DMS114 treated with DMSO at 0.1 percent for 48 hours (cell line): ENCODE measurements around the gene ATXN1.

Experiments used
- DNase-seq: peaks from one replicate; lab custom pipeline; 2025; ENCODE audit not compliant: unreplicated experiment; lab: John Stamatoyannopoulos, UW

ATXN1 gene

GRCh38 chr6:16518265-16518664, 243.0 kb downstream of the ATXN1 start:
- no peak for DNase-seq

- DNase-seq: peak; percentile 29
Observed at GRCh38 chr6:16514249-16514648, 247.0 kb downstream of the ATXN1 start.

- no peak for DNase-seq
Observed at GRCh38 chr6:16512544-16513290, 248.5 kb downstream of the ATXN1 start.

GRCh38 chr6:16511723-16512489, 249.4 kb downstream of the ATXN1 start:
- no peak for DNase-seq

GRCh38 chr6:16511040-16511660, 250.1 kb downstream of the ATXN1 start:
- peak; percentile 56 for DNase-seq

GRCh38 chr6:16510245-16510644, 251.0 kb downstream of the ATXN1 start:
- DNase-seq: no peak

- DNase-seq: no peak
Observed at GRCh38 chr6:16508959-16509358, 252.3 kb downstream of the ATXN1 start.

GRCh38 chr6:16505711-16506357, 255.4 kb downstream of the ATXN1 start:
- no peak for DNase-seq

- DNase-seq: no peak
Observed at GRCh38 chr6:16504609-16505008, 256.7 kb downstream of the ATXN1 start.

GRCh38 chr6:16503970-16504415, 257.3 kb downstream of the ATXN1 start:
- DNase-seq: no peak

- DNase-seq: no peak
Observed at GRCh38 chr6:16503241-16503775, 258.0 kb downstream of the ATXN1 start.

GRCh38 chr6:16498957-16499356, 262.3 kb downstream of the ATXN1 start:
- DNase-seq: no peak

GRCh38 chr6:16498237-16498636, 263.0 kb downstream of the ATXN1 start:
- DNase-seq: no peak

GRCh38 chr6:16496991-16497801, 264.1 kb downstream of the ATXN1 start:
- no peak for DNase-seq

GRCh38 chr6:16496210-16496609, 265.1 kb downstream of the ATXN1 start:
- DNase-seq: no peak

GRCh38 chr6:16494793-16495192, 266.5 kb downstream of the ATXN1 start:
- no peak for DNase-seq

- DNase-seq: no peak
Observed at GRCh38 chr6:16493802-16494201, 267.5 kb downstream of the ATXN1 start.

GRCh38 chr6:16493112-16493511, 268.1 kb downstream of the ATXN1 start:
- no peak for DNase-seq

- no peak for DNase-seq
Observed at GRCh38 chr6:16491666-16492313, 269.5 kb downstream of the ATXN1 start.

GRCh38 chr6:16490616-16491015, 270.6 kb downstream of the ATXN1 start:
- no peak for DNase-seq
